NCI-H2196 (cell line): ENCODE results near the gene POLR2F.

Experiments used
- DNase-seq: peaks from one replicate; lab custom pipeline; 2025; ENCODE audit not compliant: unreplicated experiment; lab: John Stamatoyannopoulos, UW

POLR2F gene

GRCh38 chr22:37953437-37954179 lies at the start of gene POLR2F, which contains the start of gene C22orf23:
Gene POLR2F (plus strand): TSS chr22:37953699. CDS start chr22:37953788, 89 bp downstream.
Gene C22orf23 (minus strand): TSS chr22:37953601. CDS start chr22:37953149, 452 bp downstream.
- peak; percentile 86 for DNase-seq

- DNase-seq = no peak
Measured at GRCh38 chr22:37904572-37905533, 48.6 kb upstream of the POLR2F start.

- DNase-seq = peak; percentile 40
Measured at GRCh38 chr22:37905534-37906363, 47.8 kb upstream of the POLR2F start, which contains the start of gene MICALL1. Gene MICALL1 (plus strand): TSS chr22:37906297. CDS start chr22:37906423, 126 bp downstream.

- DNase-seq = no peak
Measured at GRCh38 chr22:37906364-37907008, 47.0 kb upstream of the POLR2F start.

GRCh38 chr22:37907036-37907954 lies 46.2 kb upstream of the POLR2F start:
- DNase-seq = no peak

- DNase-seq = no peak
Measured at GRCh38 chr22:37909766-37910165, 43.7 kb upstream of the POLR2F start.

GRCh38 chr22:37910890-37911672 lies 42.4 kb upstream of the POLR2F start:
- no peak for DNase-seq

GRCh38 chr22:37911697-37912096 lies 41.8 kb upstream of the POLR2F start:
- DNase-seq = no peak

GRCh38 chr22:37912171-37912570 lies 41.3 kb upstream of the POLR2F start:
- no peak for DNase-seq

- no peak for DNase-seq
Measured at GRCh38 chr22:37913233-37913721, 40.2 kb upstream of the POLR2F start.

- DNase-seq = no peak
Measured at GRCh38 chr22:37916311-37916710, 37.2 kb upstream of the POLR2F start.

- DNase-seq = no peak
Measured at GRCh38 chr22:37917874-37918548, 35.5 kb upstream of the POLR2F start.

GRCh38 chr22:37918580-37919270 lies 34.8 kb upstream of the POLR2F start:
- no peak for DNase-seq

- no peak for DNase-seq
Measured at GRCh38 chr22:37920126-37920525, 33.4 kb upstream of the POLR2F start.

GRCh38 chr22:37922191-37922590 lies 31.3 kb upstream of the POLR2F start:
- no peak for DNase-seq

GRCh38 chr22:37923927-37924326 lies 29.6 kb upstream of the POLR2F start:
- DNase-seq = no peak

- DNase-seq = no peak
Measured at GRCh38 chr22:37924386-37925065, 29.0 kb upstream of the POLR2F start.
